Heart left ventricle (tissue), 13 donors: Measurements from ENCODE around the gene CEP192.

Source experiments
- CTCF ChIP-seq, 12 donors: fragments of 200-600 bp; sonication (generic) in 4 of 12; IDR thresholded peaks; one replicate each; pipeline versions ENCODE4 v1.5.0 to v1.8.0; 2018 to 2022; ENCODE audit warnings: antibody characterized with exemption in 12 of 12, mild to moderate bottlenecking in 5 of 12
- POLR2A ChIP-seq, 2 donors: fragments of 450-650 bp; IDR thresholded peaks; one replicate each; pipeline ENCODE4 v1.6.1; 2017; ENCODE audit warnings: antibody characterized with exemption in 2 of 2, mild to moderate bottlenecking in 2 of 2, moderate library complexity in 2 of 2
- donor health status: ischemic (EF 13 %, LVEDD 7.1; RV severe dilation, severe dysfunction).
- donor health status: DM: no; HTN: yes; CAD: no.
- donor health status: DM: no; HTN: no; CAD: no.
- donor health status: ischemic (EF 25% LVEDD 6.9; RV normal size, moderate dysfunction).
- donor health status: ischemic (EF 25% LVEDD 5.7; RV mildly dilated, moderate dysfunction).
- donor health status: ischemic (EF 35%, LVEDD 5.7; RV mildly dilated, moderate dysfunction).
- donor health status: nonischemic (EF 11% LVEDD 7.7; RV severe dilation, severe dysfunction).
- donor health status: DM: yes; HTN: yes; CAD: no.
- donor health status: PGD.
- donor health status: ischemic (EF 29% LVEDD 5.4; RV normal size, mild dysfunction).
- donor health status: nonischemic (EF 23%, LVEDD 6.1; RV moderate dilation, normal function).

GRCh38 chr18:13159579-13159978 is 168.4 kb downstream of the CEP192 start:
- TF ChIP-seq POLR2A (IDR thresholded peaks at IDR 0.05) (no peak), CTCF (IDR thresholded peaks at IDR 0.05) (peak; percentile 71 to 88 (median 82))
